Measurements from ENCODE around the gene TIMM44. TPM values are rescaled to one million over a fixed set of nuclear protein-coding genes. Genes with fewer than 3 reads are reported as not detected.

Gene TIMM44
- total and polyA plus RNA-seq, 4 donors: 25.5 to 74.8 (median 56.2) TPM

GRCh38 chr19:7909471-7910067 is 33.9 kb downstream of the TIMM44 start:
- Histone ChIP-seq H3K4me3 (ENCODE audit: low read depth, low read length) (no peak overlapping the region), H3K9me3 (ENCODE audit: control insufficient read depth, insufficient read depth, low read length) (no peaks in the 10 kb centered on the region), H3K36me3 (ENCODE audit: control insufficient read depth, insufficient read depth, low read length) (peaks cover 94% of the 10 kb centered on the region), H3K27ac (ENCODE audit: low read depth, low read length) (no peak overlapping the region), H3K27me3 (ENCODE audit: control insufficient read depth, insufficient read depth, low read length) (peaks cover 4% of the 10 kb centered on the region), H3K4me1 (ENCODE audit: control insufficient read depth, insufficient read depth, low read length) (peaks cover 25% of the 10 kb centered on the region)
- no peak for DNase-seq (ENCODE audit: low read depth in 4 of 6, low spot score in 6 of 6)
- 94% methylated on average over 15 of the region's 21 CpGs for WGBS (ENCODE audit: insufficient coverage)

- Histone ChIP-seq H3K27me3 (ENCODE audit: control insufficient read depth, insufficient read depth, low read length) (peaks cover 2% of the 10 kb centered on the region), H3K9me3 (ENCODE audit: control insufficient read depth, insufficient read depth, low read length) (no peaks in the 10 kb centered on the region), H3K36me3 (ENCODE audit: control insufficient read depth, insufficient read depth, low read length) (peaks cover 88% of the 10 kb centered on the region), H3K4me1 (ENCODE audit: control insufficient read depth, insufficient read depth, low read length) (peaks cover 29% of the 10 kb centered on the region), H3K4me3 (ENCODE audit: low read depth, low read length) (no peak overlapping the region), H3K27ac (ENCODE audit: low read depth, low read length) (no peak overlapping the region)
- no peak for DNase-seq (ENCODE audit: low read depth in 4 of 6, low spot score in 6 of 6)
- 90% methylated on average over 19 of the region's 19 CpGs for WGBS (ENCODE audit: insufficient coverage)
These were observed 34.6 kb downstream of the TIMM44 start for GRCh38 chr19:7908742-7909461.

- Histone ChIP-seq H3K36me3 (ENCODE audit: control insufficient read depth, insufficient read depth, low read length) (peaks cover 80% of the 10 kb centered on the region), H3K27me3 (ENCODE audit: control insufficient read depth, insufficient read depth, low read length) (no peaks in the 10 kb centered on the region), H3K4me3 (ENCODE audit: low read depth, low read length) (no peak overlapping the region), H3K9me3 (ENCODE audit: control insufficient read depth, insufficient read depth, low read length) (no peaks in the 10 kb centered on the region), H3K4me1 (ENCODE audit: control insufficient read depth, insufficient read depth, low read length) (peaks cover 30% of the 10 kb centered on the region), H3K27ac (ENCODE audit: low read depth, low read length) (no peak overlapping the region)
- 78% methylated on average over 11 of the region's 14 CpGs for WGBS (ENCODE audit: insufficient coverage)
- no peak for DNase-seq (ENCODE audit: low read depth in 4 of 6, low spot score in 6 of 6)
These were observed 35.3 kb downstream of the TIMM44 start for GRCh38 chr19:7908078-7908699.

- Histone ChIP-seq H3K36me3 (ENCODE audit: control insufficient read depth, insufficient read depth, low read length) (peaks cover 74% of the 10 kb centered on the region), H3K4me1 (ENCODE audit: control insufficient read depth, insufficient read depth, low read length) (peaks cover 37% of the 10 kb centered on the region), H3K27ac (ENCODE audit: low read depth, low read length) (no peak overlapping the region), H3K4me3 (ENCODE audit: low read depth, low read length) (no peak overlapping the region), H3K9me3 (ENCODE audit: control insufficient read depth, insufficient read depth, low read length) (no peaks in the 10 kb centered on the region), H3K27me3 (ENCODE audit: control insufficient read depth, insufficient read depth, low read length) (no peaks in the 10 kb centered on the region)
- DNase-seq (ENCODE audit: low read depth in 4 of 6, low spot score in 6 of 6): no peak
- 87% methylated on average over 11 of the region's 11 CpGs for WGBS (ENCODE audit: insufficient coverage)
These were observed 35.9 kb downstream of the TIMM44 start for GRCh38 chr19:7907544-7907943.

GRCh38 chr19:7907122-7907521 is 36.3 kb downstream of the TIMM44 start:
- Histone ChIP-seq H3K9me3 (ENCODE audit: control insufficient read depth, insufficient read depth, low read length) (no peaks in the 10 kb centered on the region), H3K4me1 (ENCODE audit: control insufficient read depth, insufficient read depth, low read length) (peaks cover 39% of the 10 kb centered on the region), H3K27me3 (ENCODE audit: control insufficient read depth, insufficient read depth, low read length) (no peaks in the 10 kb centered on the region), H3K4me3 (ENCODE audit: low read depth, low read length) (no peak overlapping the region), H3K27ac (ENCODE audit: low read depth, low read length) (no peak overlapping the region), H3K36me3 (ENCODE audit: control insufficient read depth, insufficient read depth, low read length) (peaks cover 70% of the 10 kb centered on the region)
- 91% methylated on average over 19 of the region's 19 CpGs for WGBS (ENCODE audit: insufficient coverage)
- no peak for DNase-seq (ENCODE audit: low read depth in 4 of 6, low spot score in 6 of 6)

- H3K36me3 ChIP-seq (ENCODE audit: control insufficient read depth, insufficient read depth, low read length): peaks cover 57% of the 10 kb centered on the region
- no peaks in the 10 kb centered on the region for H3K9me3 ChIP-seq (ENCODE audit: control insufficient read depth, insufficient read depth, low read length)
- peaks cover 39% of the 10 kb centered on the region for H3K4me1 ChIP-seq (ENCODE audit: control insufficient read depth, insufficient read depth, low read length)
- H3K27me3 ChIP-seq (ENCODE audit: control insufficient read depth, insufficient read depth, low read length): no peaks in the 10 kb centered on the region
- WGBS (ENCODE audit: insufficient coverage): 96% methylated on average over 5 of the region's 10 CpGs
- no peak overlapping the region for H3K4me3 ChIP-seq (ENCODE audit: low read depth, low read length)
- no peak for DNase-seq (ENCODE audit: low read depth in 4 of 6, low spot score in 6 of 6)
- H3K27ac ChIP-seq (ENCODE audit: low read depth, low read length): no peak overlapping the region
These were observed 37.6 kb downstream of the TIMM44 start for GRCh38 chr19:7905859-7906258.

GRCh38 chr19:7905268-7905667 is 38.2 kb downstream of the TIMM44 start:
- peaks cover 39% of the 10 kb centered on the region for H3K4me1 ChIP-seq (ENCODE audit: control insufficient read depth, insufficient read depth, low read length)
- WGBS (ENCODE audit: insufficient coverage): 92% methylated on average over 3 of the region's 10 CpGs
- H3K36me3 ChIP-seq (ENCODE audit: control insufficient read depth, insufficient read depth, low read length): peaks cover 51% of the 10 kb centered on the region
- DNase-seq (ENCODE audit: low read depth in 4 of 6, low spot score in 6 of 6): no peak
- H3K27ac ChIP-seq (ENCODE audit: low read depth, low read length): no peak overlapping the region
- H3K9me3 ChIP-seq (ENCODE audit: control insufficient read depth, insufficient read depth, low read length): no peaks in the 10 kb centered on the region
- peak overlapping the region; percentile 71 for H3K4me3 ChIP-seq (ENCODE audit: low read depth, low read length)
- no peaks in the 10 kb centered on the region for H3K27me3 ChIP-seq (ENCODE audit: control insufficient read depth, insufficient read depth, low read length)

- DNase-seq (ENCODE audit: low read depth in 4 of 6, low spot score in 6 of 6): peak in 1 of 6 donors; percentile 34
- Histone ChIP-seq H3K27me3 (ENCODE audit: control insufficient read depth, insufficient read depth, low read length) (no peaks in the 10 kb centered on the region), H3K36me3 (ENCODE audit: control insufficient read depth, insufficient read depth, low read length) (peaks cover 42% of the 10 kb centered on the region), H3K4me3 (ENCODE audit: low read depth, low read length) (peak overlapping the region; percentile 71), H3K27ac (ENCODE audit: low read depth, low read length) (peak overlapping the region; percentile 75), H3K9me3 (ENCODE audit: control insufficient read depth, insufficient read depth, low read length) (no peaks in the 10 kb centered on the region), H3K4me1 (ENCODE audit: control insufficient read depth, insufficient read depth, low read length) (peaks cover 39% of the 10 kb centered on the region)
- WGBS (ENCODE audit: insufficient coverage): 17% methylated on average over 43 of the region's 68 CpGs
These were observed 39.1 kb downstream of the TIMM44 start for GRCh38 chr19:7904074-7905020.
